Rectal smooth muscle tissue (tissue), 1 donor: ENCODE results near the gene ZNHIT2.
"Not testable (repeated sequence)": the region's sequence is repeated elsewhere in the genome, so short reads cannot be mapped to it uniquely, and the experiment has no call there.

Source experiments
- H3K27ac ChIP-seq: one replicate; pipeline ENCODE4 v1.7.0; 2013; ENCODE audit warnings: low read depth, low read length, inconsistent platforms
- H3K27me3 ChIP-seq: one replicate; pipeline ENCODE4 v1.7.0; 2013; ENCODE audit warnings: low read length; ENCODE audit not compliant: control insufficient read depth, insufficient read depth
- H3K36me3 ChIP-seq: one replicate; pipeline ENCODE4 v1.7.0; 2013; ENCODE audit warnings: low read length; ENCODE audit not compliant: control insufficient read depth, insufficient read depth
- H3K4me1 ChIP-seq: one replicate; pipeline ENCODE4 v1.7.0; 2013; ENCODE audit warnings: low read length; ENCODE audit not compliant: control insufficient read depth, insufficient read depth
- H3K4me3 ChIP-seq: one replicate; pipeline ENCODE4 v1.7.0; 2013; ENCODE audit warnings: low read length
- H3K9ac ChIP-seq: one replicate; pipeline ENCODE4 v1.7.0; 2013; ENCODE audit warnings: low read length

ZNHIT2 gene

DNA sequence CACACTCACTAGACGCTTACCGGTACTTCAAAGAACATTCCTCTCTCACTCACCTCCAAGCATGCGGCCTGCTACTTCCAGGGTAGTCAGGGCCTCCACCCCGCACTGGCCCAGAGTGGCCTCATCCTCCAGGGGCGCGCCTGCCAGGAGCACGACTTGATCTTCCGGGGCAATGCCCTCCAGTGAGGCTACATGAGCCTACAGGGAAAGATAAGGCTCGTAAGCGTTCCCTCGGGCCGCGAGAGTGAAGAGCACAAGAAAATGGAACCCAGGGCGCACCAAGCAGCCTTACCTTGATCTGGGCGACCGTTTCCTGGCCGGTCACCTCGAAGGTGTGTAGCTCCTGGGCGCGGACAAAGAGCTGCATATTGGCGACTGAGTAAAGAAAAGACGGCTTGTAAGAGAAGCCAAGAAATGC lies 4.0 kb upstream of the ZNHIT2 start:
- Histone ChIP-seq H3K4me1 (peaks cover 12% of the 10 kb centered on the region), H3K4me3 (peak overlapping the region; percentile 82), H3K27me3 (no peaks in the 10 kb centered on the region), H3K9ac (peak overlapping the region; percentile 80), H3K36me3 (peaks cover 21% of the 10 kb centered on the region), H3K27ac (peak overlapping the region; percentile 93)

- Histone ChIP-seq H3K4me1 (peaks cover 14% of the 10 kb centered on the region), H3K27ac (peak overlapping the region; percentile 93), H3K27me3 (no peaks in the 10 kb centered on the region), H3K9ac (no peak overlapping the region), H3K4me3 (peak overlapping the region; percentile 82), H3K36me3 (peaks cover 18% of the 10 kb centered on the region)
These were observed 3.3 kb upstream of the ZNHIT2 start for GRCh38 chr11:65120831-65121230.

- Histone ChIP-seq H3K4me1 (peaks cover 14% of the 10 kb centered on the region), H3K27ac (no peak overlapping the region), H3K9ac (no peak overlapping the region), H3K4me3 (no peak overlapping the region), H3K36me3 (peaks cover 11% of the 10 kb centered on the region), H3K27me3 (no peaks in the 10 kb centered on the region)
These were observed 2.1 kb upstream of the ZNHIT2 start for GRCh38 chr11:65119670-65119995.

- not testable (repeated sequence) for H3K4me3 ChIP-seq, H3K36me3 ChIP-seq, H3K9ac ChIP-seq, H3K27ac ChIP-seq, H3K27me3 ChIP-seq
- H3K4me1 ChIP-seq: peaks cover 14% of the 10 kb centered on the region
These were observed 1.6 kb upstream of the ZNHIT2 start for GRCh38 chr11:65118891-65119669.

- Histone ChIP-seq H3K4me1 (peaks cover 14% of the 10 kb centered on the region), H3K36me3 (peaks cover 10% of the 10 kb centered on the region), H3K9ac (no peak overlapping the region), H3K4me3 (no peak overlapping the region), H3K27ac (peak overlapping the region; percentile 46), H3K27me3 (no peaks in the 10 kb centered on the region)
These were observed 766 bp upstream of the ZNHIT2 start for GRCh38 chr11:65118097-65118837.

DNA sequence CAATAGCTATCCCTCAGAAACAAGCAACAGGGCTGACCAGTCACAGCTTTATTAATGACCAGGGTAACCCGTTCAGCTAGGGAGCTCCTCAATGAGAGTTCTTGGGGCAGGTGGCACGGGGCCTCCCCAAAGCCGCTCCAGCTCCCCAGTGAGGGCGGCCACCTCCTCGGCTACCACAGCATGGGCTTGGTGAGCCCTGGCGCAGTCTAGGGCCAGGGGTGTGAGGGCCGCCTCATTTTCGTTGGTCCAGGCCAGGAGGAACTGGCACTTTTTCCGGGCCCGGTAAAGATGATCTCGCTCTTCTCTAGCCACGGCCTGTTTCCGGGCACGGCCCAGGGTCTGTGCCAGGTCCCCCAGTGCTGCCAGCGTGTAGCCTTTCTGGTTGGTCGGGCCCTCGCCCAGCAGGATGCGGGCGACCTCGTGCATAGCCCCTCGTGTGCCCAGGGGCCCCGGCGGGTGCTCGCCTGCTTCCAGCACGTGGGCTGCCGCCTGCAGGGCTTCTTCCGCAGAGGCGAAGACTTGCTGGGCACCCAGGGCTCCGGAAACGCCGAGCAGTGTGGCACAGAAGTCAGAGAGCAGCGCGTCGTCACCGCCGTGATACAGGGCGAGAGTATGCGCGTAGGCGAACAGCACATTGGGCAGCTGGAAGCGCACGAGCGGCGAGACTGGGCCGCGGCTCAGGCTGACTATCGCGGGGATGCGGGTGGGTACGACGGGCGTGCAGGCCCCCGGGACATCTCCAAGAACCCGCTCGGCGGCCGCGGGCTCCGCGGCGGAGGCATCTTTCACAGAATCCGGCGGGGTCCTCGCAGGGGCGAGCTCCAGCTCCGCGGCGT lies 913 bp downstream of the ZNHIT2 start:
- peaks cover 19% of the 10 kb centered on the region for H3K4me1 ChIP-seq

GRCh38 chr11:65115361-65116082 lies 2.0 kb downstream of the ZNHIT2 start:
- Histone ChIP-seq H3K27ac (no peak overlapping the region), H3K9ac (no peak overlapping the region), H3K4me1 (peaks cover 18% of the 10 kb centered on the region), H3K36me3 (peaks cover 5% of the 10 kb centered on the region), H3K4me3 (no peak overlapping the region), H3K27me3 (no peaks in the 10 kb centered on the region)

More for the DNA sequence above, 913 bp downstream of the ZNHIT2 start:
- H3K9ac ChIP-seq: peak overlapping the region; percentile 68
- H3K36me3 ChIP-seq: peaks cover 10% of the 10 kb centered on the region
- peak overlapping the region; percentile 91 for H3K4me3 ChIP-seq
- no peaks in the 10 kb centered on the region for H3K27me3 ChIP-seq
- peak overlapping the region; percentile 84 for H3K27ac ChIP-seq

GRCh38 chr11:65114538-65115171 lies 2.8 kb downstream of the ZNHIT2 start:
- Histone ChIP-seq H3K27ac (no peak overlapping the region), H3K36me3 (no peaks in the 10 kb centered on the region), H3K27me3 (no peaks in the 10 kb centered on the region), H3K4me1 (peaks cover 20% of the 10 kb centered on the region), H3K4me3 (no peak overlapping the region), H3K9ac (no peak overlapping the region)

GRCh38 chr11:65113839-65114238 lies 3.7 kb downstream of the ZNHIT2 start:
- peaks cover 4% of the 10 kb centered on the region for H3K36me3 ChIP-seq
- no peak overlapping the region for H3K27ac ChIP-seq
- H3K9ac ChIP-seq: no peak overlapping the region
- peaks cover 20% of the 10 kb centered on the region for H3K4me1 ChIP-seq
- no peaks in the 10 kb centered on the region for H3K27me3 ChIP-seq
- H3K4me3 ChIP-seq: no peak overlapping the region

DNA sequence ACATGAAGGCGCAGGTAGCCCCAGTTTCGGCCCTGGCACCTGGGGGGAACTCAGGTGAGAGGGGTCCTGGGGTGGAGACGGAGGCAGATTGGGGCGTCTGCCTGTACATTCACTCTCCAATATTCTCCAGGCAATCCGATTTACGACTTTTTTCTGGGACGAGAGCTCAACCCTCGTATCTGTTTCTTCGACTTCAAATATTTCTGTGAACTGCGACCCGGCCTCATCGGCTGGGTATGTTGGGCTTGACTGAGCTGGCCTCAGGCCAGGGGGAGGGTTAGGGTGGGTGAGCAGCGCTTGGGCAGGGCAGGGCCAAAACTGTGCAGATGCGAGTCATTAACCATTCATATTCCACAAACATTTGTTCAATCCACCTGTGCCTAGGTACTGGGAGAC lies 4.1 kb downstream of the ZNHIT2 start:
- Histone ChIP-seq H3K9ac (no peak overlapping the region), H3K4me3 (peak overlapping the region; percentile 59), H3K36me3 (peaks cover 4% of the 10 kb centered on the region), H3K27ac (no peak overlapping the region), H3K4me1 (peaks cover 20% of the 10 kb centered on the region), H3K27me3 (no peaks in the 10 kb centered on the region)

DNA sequence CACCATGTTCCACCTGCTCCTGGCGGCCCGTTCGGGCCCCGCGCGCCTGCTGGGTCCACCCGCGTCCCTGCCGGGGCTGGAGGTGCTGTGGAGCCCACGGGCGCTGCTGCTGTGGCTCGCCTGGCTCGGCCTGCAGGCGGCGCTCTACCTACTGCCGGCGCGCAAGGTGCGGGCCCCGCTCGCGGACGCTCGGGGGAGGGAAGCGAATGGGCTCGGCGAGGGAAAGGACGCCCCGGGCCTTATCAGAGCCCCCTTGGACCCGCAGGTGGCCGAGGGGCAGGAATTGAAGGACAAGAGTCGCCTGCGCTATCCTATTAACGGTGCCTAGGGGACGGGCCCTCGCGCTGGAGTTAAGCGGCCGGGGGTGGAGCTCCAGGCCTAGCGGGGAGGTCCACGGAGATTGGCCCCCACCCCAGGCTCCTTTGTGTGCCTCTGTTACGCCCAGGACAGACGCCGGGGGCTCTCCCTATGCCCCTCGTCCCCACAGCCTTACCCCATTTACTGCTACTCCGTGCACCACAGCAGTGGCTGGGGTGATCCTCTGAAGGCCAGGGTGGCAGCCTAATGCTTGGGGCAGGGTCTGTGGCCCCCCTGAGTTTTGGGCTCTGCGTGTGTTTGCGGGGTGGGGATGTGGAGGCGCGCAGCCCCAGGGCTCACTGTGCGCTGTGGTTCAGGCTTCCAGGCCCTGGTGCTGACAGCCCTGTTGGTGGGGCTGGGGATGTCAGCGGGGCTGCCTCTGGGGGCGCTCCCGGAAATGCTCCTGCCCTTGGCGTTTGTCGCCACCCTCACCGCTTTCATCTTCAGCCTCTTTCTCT lies 4.7 kb downstream of the ZNHIT2 start:
- Histone ChIP-seq H3K9ac (peak overlapping the region; percentile 32), H3K4me1 (peaks cover 20% of the 10 kb centered on the region), H3K4me3 (peak overlapping the region; percentile 59), H3K27me3 (no peaks in the 10 kb centered on the region), H3K36me3 (peaks cover 4% of the 10 kb centered on the region), H3K27ac (peak overlapping the region; percentile 6)
